ENCODE results near the gene MAK.
"Not testable (repeated sequence)": the region's sequence is repeated elsewhere in the genome, so short reads cannot be mapped to it uniquely, and the experiment has no call there.

MAK gene

DNA sequence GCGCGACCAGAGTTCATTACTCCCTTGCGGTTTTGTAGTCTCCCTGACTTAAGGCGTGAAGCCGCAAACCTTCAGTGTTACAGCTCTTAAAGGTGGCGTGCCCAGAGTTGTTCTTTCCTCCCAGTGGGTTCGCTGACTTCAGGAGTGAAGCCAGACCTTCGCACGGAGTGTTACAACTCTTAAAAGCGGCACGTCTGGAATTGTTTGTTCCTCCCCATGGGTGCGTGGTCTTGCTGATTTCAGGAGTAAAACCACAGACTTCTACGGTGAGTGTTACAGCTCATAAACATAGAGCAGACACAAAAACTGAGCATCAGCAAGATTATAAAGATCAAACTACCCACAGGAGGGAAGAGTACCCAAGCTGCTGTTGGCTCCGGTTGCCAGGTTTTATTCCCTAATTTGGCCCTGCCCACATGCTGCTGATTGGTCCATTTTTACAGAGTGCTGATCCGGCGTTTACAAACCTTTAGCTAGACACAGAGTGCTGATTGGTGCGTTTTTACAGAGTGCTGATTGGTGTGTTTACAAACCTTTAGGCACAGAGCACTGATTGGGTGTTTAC is 105.1 kb downstream of the MAK start:
- no peak for DNase-seq (ENCODE audit: low read depth in 1 of 2, low spot score in 1 of 2)

GRCh38 chr6:10730254-10730653 is 108.1 kb downstream of the MAK start:
- DNase-seq (ENCODE audit: low read depth in 1 of 2, low spot score in 1 of 2), result no peak

GRCh38 chr6:10725716-10726115 is 112.6 kb downstream of the MAK start:
- DNase-seq (ENCODE audit: low read depth in 1 of 2, low spot score in 1 of 2), result no peak

DNA sequence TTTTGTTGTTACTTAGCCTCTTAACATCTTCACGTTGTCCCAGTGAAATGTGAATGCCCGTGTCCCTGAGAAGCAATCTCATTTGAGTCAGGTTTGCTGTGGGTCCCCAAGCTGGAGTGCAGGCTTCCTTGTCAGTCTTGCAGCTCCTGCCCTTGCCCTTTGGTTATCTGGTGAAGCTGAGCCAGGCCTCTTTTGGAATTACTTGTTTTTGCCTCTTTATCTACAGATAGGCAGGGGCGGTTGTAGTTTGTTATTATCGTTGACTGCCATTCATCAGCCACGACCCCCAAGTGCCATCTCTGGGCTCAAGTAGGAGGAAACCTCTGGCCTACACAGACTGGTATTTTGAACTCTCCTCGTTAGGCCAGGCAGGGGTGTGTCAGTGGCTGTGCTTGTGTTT is 113.3 kb downstream of the MAK start:
- DNase-seq (ENCODE audit: low read depth in 1 of 2, low spot score in 1 of 2), result no peak

DNA sequence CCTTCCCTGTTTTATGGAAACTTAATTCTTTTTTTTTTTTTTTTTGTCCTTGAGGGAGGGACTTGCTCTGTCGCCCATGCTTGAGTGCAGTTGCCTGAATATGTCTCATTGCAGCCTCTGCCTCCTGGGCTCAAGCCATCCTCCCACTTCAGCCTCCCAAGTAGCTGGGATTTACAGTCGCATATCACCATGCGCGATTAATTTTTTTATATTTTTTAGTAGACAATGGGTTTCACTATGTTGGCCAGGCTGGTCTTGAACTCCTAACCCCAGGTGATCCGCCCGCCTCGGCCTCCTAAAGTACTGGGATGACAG is 114.8 kb downstream of the MAK start:
- no peak for DNase-seq (ENCODE audit: low read depth in 1 of 2, low spot score in 1 of 2)

DNA sequence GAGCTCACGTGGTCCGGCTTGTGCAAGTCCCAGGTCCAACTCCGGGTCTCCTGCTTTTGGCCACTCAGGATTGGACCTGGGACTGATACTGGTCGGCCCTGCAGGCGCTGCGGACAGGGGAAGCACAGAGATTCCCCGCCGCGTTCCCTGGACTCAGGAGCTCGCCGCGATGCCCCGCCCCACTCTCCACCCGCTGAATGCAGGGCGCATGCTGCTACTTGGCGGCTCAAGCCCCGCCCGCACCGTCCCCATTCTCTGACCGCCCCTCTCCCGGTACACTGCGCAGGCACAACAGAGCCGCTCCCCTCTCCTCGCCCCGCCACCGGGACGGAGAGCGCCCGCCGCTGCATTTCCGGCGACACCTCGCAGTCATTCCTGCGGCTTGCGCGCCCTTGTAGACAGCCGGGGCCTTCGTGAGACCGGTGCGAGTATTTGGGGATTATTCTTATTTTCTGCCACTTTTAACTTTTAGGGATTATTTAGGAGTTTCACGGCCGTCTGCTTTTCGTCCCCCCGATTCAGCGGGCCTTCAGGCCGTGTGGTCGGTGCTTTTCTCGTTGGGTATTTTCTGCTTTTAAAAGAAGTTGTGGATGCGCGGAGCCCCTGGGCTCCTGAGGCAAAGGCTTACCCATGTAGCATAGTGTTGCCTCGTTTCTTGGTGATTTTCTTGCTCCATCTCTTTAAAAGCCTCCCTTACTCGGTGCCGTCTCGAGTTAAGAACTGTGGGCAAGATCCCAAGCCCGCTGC is 115.3 kb downstream of the MAK start, which contains the start of gene TMEM14C:
Gene TMEM14C, plus strand, starts transcription at position 251 of the 747 bp plus-strand sequence. CDS start 1,544 bp downstream, outside the sequence.
- peak; percentile 63 to 77 for DNase-seq (ENCODE audit: low read depth in 1 of 2, low spot score in 1 of 2)

GRCh38 chr6:10722570-10722819 is 115.8 kb downstream of the MAK start:
- DNase-seq (ENCODE audit: low read depth in 1 of 2, low spot score in 1 of 2), result no peak

GRCh38 chr6:10721850-10722569 is 116.3 kb downstream of the MAK start:
- DNase-seq (ENCODE audit: low read depth in 1 of 2, low spot score in 1 of 2), result no peak

DNA sequence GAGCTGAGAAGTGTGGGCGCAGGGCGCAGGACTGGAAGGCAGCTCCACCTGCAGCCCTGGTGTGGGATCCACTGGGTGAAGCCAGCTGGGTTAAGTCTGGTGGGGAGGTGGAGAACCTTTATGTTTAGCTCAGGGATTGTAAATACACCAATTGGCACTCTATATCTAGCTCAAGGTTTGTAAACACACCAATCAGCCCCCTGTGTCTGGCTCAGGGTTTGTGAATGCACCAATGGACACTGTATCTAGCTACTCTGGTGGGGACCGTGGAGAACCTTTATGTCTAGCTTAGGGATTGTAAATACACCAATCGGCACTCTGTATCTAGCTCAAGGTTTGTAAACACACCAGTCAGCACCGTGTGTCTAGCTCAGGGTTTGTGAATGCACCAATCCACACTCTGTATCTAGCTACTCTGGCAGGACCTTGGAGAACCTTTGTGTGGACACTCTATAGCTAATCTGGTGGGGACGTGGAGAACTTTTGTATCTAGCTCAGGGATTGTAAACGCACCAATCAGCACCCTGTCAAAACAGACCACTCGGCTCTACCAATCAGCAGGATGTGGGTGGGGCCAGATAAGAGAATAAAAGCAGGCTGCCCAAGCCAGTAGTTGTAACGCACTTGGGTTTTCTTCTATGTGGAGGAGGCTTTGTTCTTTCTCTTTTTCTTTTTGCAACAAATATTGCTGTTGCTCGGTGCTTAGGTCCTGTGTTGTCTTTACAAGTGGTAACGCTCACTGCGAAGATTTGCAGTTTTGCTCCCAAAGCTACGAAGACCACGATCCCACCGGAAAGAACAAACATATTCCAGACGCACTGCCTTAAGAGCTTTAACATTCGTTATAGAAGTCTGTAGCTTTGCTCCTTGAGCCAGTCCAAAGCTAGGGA is 117.1 kb downstream of the MAK start:
- DNase-seq (ENCODE audit: low read depth in 1 of 2, low spot score in 1 of 2), result not testable (repeated sequence)

- peak; percentile 21 to 45 for DNase-seq (ENCODE audit: low read depth in 1 of 2, low spot score in 1 of 2)
Observed at GRCh38 chr6:10720265-10720959, 117.9 kb downstream of the MAK start.

DNA sequence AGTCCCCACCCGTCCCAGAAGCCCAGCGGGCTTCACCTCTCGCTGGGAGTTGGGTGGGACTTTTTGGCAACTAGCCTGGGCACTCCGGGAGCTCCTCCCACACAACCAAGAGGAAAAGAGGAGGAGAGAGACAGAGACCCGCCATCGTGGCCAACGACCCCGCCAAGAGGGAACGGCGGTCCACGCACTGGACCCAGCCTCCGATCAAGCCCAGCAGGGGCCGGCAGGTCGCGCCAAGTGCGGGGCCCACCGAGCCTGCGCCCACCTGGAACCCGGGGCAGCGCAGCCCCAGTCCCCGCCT is 118.4 kb downstream of the MAK start:
- no peak for DNase-seq (ENCODE audit: low read depth in 1 of 2, low spot score in 1 of 2)

- DNase-seq (ENCODE audit: low read depth in 1 of 2, low spot score in 1 of 2), result peak in 1 of 2 donors; percentile 13
Observed at GRCh38 chr6:10719296-10719963, 118.9 kb downstream of the MAK start.

- DNase-seq (ENCODE audit: low read depth in 1 of 2, low spot score in 1 of 2), result no peak
Observed at GRCh38 chr6:10713962-10714361, 124.4 kb downstream of the MAK start.
